Measurements from ENCODE around the gene CD164.

Gene CD164

DNA sequence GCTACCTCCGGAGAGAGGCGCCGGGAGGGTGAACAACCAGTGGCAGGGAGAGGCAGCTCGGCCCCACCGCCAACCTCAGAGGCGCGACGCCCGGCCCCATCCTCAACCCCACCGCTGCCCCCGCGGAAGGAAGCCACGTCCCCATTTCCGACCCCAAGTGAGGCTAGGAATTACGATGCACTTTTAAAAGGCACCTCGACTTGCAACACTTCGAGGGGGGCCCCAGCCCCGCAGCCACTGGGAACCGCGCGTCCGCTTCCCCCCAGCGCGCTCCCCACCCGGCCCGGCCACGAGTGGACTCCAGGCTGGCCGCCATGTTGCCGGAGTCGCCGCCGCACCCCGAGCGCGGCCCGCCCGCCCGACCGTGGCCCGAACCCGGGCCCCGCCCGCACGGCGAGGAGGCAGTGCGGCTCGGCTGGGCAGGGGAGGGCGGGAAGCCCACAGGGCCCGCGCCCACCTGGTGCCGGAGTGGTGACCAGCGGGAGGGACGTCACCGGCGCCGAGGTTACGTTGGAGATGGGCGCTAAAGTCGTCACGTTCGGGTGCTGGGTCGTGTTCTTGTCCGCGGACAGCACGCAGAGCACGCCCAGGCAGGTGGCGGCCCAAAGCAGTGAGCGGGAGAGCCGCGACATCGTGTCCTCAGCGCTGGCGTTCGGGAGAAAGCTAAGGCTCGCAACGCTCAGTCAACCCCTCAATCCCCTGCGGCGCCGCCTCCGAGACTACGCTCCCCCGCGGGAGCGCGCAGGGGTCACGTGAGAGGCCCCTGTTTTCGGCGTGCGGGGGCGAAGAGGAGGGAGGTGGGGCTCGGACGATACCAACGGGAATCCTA lies at the start of gene CD164:
Gene CD164, minus strand, starts transcription at position 721 of the 829 bp plus-strand sequence. Its CDS starts 89 bp downstream, at position 632.
- DNase-seq = peak; percentile 95

DNA sequence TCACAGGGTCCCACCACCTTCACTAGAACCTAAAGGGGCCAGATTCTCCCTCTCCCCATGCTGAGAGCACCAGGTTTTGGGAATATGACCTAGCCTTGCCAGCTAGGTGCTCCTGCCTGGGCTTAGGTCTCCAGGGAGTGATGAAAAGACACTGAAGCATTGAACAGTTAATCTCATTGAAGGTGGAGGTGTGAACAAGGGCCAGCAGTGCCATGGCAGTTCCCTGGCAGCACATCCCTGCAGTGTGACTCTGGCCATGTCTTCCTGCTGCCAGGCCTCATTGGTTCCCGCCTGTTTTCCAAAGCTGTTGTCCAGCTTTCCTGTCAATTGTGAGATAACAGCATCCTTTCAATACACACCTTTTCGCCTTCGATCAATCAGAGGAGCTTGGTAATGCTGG lies 47.2 kb upstream of the CD164 start:
- no peak for DNase-seq

DNA sequence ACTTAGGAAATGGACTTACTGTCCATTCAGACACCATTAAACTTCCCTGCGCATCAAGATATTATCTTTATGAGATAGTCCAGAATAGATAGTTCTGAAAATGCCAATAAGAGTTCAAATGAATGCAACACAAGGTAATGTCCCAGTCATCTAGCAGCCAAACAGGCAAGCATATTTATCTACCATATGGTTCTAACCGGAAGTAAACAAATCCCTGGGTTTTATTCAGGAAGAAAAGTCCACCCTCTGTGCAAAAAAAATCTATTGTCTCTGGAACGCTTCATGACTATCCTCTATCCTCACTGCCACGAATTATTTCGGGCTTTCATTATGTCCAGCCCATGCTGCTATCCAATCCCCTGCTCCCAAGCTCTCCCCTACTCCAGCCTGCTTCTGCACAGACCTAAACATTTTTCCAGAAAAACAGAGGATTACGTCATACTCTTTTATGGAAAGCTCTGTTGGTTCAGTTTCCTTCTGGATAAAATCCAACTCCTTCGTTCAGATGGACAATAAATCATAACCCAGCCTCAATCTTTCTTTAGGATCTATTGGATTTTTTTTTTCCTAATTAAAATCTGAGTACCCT lies 46.7 kb upstream of the CD164 start:
- DNase-seq = peak; percentile 68

DNA sequence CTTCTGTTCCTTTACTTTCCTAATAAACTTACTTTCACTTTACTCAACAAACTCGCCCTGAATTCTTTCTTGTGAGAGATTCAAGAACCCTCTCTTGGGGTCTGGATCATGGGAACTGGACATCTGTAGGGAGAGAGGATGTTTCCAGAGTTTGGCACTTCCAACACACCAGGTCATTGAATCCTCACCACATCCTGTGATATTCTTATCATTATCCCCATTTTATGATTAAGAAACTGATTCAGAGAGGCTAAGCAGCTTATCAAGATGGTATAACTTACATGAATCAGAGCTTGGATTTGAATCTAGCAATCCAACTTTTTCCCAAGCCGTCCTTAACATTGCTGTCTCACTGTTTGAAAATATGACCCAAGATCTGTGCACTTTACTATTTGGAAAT lies 42.7 kb upstream of the CD164 start:
- DNase-seq = no peak

DNA sequence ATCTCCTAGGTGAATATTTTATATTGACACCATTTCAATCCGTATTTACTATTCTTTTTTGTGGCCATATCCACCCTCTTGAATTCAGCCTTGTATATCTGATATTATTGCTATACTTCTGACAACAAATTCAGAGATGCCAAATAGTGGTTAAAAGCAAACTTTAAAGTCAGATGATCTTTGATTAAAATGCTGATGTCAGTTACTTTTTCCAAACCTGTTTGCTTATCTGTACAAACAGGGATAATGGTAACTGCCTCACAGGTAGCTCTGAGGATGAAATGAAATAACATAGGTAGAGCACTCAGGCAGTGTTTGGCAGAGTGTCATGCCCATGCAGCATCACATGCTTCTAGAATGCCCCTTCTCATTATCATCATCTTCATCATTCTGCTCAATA lies 38.9 kb upstream of the CD164 start:
- DNase-seq = no peak

DNA sequence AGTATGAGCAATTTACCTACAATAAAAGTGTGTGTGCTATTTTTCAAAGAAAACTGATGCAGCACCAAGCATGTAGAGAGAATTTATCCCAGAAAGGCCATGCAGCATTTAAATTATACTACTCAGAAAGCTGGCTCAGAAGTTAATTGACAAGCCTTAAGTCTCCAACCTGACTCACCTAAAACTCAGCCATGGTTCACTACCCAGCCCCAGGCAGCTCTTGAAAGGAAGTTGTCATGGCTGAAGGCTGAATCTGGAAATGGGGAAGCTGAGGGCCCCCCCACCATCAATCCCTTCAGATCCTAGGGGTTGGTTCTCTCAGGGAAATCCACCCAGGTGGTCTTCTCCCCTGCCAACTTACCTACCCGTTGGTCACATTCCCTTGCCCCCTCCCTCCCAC lies 38.5 kb upstream of the CD164 start:
- no peak for DNase-seq

DNA sequence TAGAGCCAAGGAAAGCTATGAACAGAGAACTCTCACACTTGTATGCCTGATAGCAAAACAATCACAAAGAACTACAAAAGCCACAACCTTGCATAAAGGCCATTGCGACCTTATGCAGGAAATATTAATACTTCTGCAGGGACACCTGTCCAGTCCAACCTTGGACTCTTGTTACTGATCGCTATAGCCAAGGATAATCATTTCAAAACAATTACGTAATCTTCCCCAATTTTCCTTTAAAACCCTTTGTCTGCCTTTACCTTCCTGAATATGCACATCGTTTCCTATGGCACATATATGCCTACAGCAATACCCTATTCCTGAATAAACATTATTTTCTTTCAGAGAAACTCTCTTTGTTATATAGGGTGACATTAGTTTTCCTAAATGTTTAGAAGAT lies 35.4 kb upstream of the CD164 start:
- DNase-seq = no peak

DNA sequence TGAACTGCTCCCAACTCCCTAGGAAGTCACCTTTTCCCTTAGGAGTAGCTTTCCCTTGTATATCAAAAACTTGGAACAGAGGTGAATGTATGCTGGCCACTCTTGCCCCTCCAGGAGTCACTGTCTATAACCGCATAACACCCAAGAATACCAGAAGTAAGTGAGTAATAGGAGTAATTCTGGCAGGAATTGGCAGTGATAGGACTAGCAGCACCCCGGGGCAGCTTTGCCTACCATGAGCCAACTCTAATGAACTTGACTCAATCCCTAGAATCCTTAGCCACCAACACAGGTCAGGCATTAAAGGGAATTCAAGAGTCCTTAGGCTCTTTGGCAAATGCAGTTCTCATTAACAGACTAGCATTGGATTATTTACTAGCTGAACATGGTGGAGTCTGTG lies 28.8 kb upstream of the CD164 start:
- no peak for DNase-seq

DNA sequence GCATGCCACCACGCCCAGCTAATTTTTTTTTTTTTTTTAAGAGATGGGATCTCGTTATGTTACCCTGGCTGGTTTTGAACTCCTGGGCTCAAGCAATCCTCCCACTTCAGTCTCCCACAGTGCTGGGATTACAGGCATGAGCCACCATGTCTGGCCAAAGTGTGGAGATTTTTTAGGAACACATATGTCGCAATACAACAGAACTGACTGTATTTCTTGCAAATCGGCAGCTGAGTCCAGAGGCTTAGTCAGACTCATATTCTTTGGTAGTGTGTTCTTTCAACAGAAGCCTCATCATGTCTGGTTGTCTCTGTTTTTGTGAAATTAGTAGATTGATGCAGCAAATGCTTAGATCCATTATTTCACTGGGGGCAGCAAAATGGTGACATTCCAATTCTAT lies 23.9 kb upstream of the CD164 start:
- DNase-seq = no peak

DNA sequence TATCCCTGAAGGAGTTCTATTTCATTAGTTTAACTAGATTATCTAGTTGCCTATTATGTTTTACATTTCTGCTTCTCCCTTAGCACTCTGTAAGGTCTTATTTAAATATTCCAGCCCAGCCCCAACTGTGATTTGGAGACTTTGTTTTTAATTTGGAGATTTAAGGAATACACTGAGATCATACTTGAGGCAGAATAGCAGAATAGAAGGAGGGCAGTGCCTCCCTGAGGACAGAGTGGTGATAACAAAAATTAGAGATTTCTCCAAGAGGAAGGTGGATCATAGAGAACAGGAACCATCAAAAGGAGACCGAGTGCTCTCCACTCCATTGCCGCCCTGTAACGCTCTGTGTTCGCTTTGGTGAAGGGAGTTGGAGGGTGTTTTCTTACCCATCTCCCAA lies 14.8 kb upstream of the CD164 start:
- DNase-seq = no peak

DNA sequence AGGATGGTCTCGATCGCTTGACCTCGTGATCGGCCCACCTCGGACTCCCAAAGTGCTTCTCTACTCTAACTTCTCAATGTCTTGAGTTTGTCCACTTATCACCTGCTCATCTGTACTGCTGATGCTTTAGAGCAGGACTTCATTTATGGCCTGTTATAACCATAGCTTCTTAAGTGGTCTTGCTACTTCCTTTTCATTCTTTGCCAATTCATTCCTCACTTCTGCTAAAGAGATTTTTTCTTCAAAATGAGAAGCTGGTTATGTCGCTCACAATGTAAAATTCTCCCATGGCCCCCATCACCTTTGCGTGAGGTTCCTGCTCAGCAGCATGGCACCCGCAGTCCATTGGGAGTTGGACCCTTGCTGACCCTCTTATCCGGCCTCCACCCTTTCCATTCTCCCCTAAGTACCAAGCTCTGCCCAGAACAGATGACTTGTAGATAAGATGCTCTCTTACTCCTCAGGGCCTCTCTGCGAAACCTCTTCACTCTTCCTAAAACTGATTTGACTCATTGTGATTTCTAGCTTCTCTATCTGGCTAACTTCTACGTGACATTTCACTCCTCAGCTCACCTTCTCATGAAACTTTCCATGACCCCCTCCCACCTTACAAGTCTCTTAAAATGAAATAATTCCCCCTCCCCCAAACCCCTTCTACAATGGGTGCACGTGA lies 13.9 kb upstream of the CD164 start:
- DNase-seq = no peak

DNA sequence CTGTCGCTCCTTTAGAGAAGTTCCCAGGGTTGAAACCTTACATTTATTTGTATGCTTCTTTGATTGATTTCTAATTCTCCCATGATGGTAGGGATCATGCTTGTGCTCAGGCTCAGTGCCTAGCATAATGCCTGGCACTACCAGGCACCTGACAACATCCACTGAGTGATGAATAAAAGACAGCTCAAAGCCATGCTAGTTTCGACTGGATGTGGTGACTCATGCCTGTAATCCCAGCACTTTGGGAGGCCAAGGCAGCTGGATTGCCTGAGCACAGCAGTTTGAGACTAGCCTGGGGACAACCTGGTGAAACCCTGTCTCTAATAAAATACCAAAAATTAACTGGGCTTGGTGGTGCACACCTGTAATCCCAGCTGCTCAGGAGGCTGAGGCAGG lies 11.6 kb upstream of the CD164 start:
- no peak for DNase-seq

DNA sequence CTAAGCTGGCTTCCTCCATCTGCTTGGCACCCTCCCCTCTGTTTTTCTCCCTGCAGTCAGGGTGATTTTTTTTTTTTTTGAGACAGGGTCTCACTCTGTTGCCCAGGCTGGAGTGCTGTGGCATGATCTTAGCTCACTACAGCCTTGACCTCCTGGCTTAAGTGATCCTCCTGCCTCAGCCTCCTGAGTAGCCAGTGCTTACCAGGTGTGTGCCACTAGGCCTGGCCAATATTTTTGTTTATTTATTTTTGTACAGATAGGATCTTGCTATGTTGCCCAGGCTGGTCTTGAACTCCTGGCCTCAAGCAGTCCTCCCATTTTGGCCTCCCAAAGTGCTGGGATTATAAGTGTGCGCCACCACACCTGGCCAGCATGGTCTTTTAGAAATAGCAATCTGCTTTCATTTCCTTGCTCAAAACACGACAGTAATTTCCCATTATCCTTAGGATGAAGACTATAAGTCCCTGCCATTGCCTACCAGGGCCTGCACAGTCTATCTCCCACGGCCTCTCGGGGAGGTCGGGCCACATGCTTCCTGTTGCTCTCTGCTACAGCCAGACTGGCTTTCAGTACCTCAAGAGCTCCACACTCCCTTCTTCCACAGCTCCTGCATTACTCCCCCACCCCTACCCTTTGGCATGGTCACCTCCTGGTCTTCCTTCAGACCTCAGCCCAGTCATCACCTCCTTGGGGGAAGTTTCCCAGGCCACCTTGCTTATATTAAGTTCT lies 11.1 kb upstream of the CD164 start:
- no peak for DNase-seq

DNA sequence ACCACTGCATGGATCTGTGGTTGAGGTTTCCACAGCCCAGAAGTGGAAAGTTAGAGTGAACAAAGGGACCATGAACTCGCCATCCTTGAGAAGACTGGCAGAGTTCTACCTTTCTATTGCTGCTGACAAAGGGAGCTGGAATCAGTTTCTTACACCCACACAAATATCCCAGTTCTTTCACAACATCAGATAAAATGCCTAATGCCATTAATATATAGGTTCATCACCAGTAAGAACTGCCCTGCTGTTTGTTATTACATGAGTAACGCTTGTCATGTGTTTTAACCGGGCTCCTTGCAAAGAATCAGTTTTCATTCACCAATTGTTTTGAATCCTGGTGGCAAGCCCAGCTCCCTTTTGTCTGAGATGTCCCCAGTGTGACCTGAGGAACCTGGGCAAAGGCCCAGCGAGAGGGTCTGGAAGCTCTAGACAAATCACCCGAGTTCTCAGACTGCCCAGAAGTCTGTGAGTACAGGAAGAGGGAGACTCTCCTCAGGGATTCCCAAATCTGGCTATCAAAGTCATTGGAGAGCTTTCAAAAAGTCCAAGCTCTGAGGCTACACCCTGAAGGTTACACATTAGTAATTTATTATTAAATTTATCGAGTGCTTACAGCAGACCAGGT lies 7.5 kb upstream of the CD164 start:
- no peak for DNase-seq

DNA sequence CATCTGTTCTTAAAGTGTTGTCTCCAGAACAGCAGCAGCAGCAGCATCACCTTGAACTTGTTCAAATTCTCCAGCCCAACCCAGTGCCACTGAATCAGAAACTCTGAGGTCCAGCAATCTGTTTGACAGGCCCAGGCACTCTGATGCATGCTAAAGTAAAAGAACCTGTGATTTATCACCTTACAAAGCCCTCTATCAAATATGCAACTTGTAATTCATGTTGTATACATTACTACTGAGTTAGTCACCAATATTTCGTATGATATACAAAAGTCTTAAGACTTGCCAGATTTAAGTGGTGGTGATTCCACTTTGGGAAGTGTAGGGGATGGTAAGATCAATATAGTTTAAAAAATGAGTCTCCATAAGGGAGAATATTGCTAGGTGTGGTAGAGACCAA lies 6.0 kb upstream of the CD164 start:
- DNase-seq = no peak

DNA sequence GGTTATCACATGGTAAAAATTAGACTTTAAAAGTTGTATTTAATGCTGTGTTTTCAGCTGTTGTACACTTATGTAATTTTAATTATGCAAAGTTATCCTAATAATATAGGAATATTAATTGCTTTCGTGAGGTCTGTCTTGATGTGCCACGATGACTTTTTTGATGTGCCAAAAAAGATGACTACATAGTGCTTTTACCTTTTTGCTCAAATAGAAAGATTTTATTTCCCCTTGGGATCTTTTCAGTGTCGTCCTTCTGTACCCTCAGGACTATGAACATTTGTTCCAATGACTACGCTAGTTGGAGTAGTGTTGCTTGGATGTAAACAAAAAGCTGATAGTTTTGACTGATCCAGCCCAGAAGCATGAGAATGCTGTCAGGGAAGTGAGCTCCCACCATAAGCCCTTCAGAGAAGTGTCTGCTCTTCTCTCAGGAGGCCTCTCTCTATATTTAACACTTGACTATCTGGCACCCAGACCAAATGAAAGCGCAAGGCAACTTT lies 1.2 kb upstream of the CD164 start:
- DNase-seq = no peak

DNA sequence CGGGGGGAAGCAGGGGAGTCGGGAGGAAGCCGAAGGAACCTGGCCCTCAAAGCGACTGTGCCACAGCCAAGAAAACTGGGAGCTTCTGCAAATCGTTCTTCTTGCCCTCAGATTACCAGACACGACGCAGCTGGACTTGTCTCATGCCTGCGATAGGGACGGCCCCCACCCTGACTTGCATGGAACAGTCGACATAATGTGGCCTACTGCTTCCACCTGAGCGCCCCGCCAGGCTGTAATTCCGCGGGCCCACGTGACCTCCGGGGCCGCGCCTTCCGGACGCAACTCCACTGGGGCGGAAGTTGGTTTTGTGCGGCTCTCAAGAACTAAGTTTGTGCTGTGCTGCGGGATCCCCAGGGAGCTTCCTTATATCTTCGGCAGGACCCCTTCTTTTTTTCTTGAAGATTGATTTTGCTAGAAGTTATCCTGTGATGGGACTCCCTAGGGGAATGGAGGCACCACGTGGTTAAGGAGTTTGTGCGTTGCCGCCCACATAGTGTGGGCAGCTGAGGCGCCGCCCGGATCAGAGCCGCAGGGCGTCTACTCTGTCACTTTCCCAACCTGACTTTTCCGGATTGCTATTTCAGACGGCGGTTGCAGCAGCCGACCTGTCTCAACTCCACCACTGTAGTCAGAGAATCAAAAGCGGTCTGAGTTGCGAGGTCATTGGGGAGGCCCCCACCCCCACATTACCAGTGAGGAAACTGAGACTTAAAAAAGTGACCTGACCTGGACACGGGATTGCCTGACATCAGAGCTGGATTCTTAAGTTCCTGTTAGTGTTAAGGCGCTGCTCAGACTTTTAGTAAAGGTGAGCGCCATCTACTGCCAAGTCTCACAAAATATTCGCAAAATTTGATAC lies 540 bp upstream of the CD164 start:
- DNase-seq = peak; percentile 97

DNA sequence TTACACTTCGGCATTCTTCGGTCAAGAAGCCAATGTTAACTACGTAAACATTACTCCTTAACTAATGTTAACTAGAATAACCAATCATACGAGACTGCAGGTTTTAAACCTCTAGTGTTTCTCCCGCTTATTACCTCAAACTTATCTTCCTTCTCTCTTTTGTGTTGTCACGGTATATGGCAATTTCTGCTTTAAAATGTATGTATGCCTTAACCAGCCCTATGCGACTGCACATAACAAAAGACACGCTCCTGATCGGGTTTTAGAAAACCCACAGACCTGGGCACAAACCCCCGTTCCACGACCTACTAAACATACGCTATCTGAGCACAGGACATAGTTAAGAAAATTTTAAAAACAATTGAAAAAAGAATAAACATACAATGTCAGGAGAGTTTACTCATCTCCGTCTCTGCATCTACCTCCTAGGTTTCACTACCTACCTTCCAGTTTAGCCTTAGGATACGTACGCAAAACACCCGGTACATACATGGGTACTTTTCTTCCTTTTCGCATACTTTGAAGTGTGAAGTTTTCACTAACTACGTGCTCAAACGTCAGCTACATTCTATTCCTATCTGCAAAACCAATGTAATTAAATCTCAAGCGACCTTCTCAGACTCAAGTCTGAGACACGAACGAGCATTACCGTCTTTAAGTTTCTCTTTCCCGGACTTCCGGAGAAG lies 1.1 kb downstream of the CD164 start:
- no peak for DNase-seq

DNA sequence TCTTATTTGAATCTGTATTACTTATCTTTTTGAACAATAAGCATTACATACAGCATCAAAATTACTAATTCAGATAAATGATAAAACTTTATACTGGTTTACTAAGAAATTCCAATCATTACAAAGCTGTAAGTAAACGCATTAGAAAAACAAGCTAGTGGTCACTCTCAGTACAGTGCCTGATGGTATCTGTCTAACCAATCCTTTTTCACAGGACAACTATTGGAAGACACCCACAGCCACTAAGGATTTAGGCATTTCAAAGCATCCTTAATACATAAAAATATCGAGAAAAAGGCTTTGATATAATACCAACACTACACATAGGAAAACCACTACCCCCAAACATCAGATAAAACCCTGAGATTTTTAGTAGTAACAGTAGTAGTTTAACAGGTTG lies 2.6 kb downstream of the CD164 start:
- no peak for DNase-seq

DNA sequence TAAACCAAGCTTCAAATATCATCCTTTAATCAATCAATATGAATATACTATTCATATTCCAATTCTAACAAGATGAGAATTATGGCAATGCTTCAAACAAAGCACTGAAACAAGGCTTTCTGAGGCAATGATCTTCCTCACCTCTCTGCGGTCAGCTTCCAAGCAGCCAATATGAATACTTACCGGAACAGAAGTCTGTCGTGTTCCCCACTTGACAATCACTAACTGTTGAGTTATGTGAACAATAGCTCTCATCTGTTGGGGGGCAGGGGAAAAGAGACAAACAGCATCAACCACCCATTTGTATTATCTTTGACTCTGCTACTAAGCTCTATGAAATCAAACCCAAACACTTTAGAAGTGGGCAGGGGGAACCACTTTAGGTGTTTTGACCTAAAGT lies 4.5 kb downstream of the CD164 start:
- DNase-seq = no peak

DNA sequence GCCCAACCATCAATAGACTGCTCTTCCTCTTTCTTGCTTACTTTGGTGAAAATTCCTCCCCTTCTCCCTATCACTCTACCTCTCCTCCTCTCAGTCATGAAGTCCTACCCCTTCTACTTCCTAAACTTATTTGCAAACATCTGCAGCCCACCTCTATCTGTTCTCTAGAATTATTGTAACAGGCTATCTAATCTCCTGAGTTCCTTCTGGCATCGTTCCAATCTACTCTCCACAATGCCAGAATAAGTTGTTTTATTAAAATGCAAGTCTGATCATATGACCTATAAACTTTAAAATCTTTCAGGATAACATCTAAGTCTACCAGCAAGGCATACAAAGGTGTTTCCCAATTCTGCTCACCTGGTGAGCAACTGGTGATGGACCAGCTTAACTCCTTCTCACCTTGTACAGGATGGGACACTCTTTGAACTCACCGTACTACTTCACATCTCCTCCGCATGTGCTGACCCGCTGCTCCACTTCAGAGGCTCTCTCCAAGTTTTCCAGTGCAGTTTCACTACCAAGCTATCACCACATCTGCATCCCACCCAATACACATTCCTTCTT lies 7.9 kb downstream of the CD164 start:
- DNase-seq = no peak
